HEK293 (cell line): ENCODE results near the gene ERBB2.

Experiments used
- CTCF ChIA-PET: fragments of 350-600 bp; formaldehyde crosslinking; extraction: SDS; loops from one replicate; lab custom pipeline; 2021; ENCODE audit warnings: antibody characterized with exemption; lab: Yijun Ruan, JAX
- POLR2A ChIA-PET: fragments of 300-600 bp; formaldehyde crosslinking; extraction: SDS; loops from one replicate; lab custom pipeline; 2020; ENCODE audit warnings: antibody characterized with exemption, inconsistent platforms; lab: Yijun Ruan, JAX
- H3K27ac ChIP-seq: fragments of 200-500 bp; sonication (Bioruptor generic); 2 replicates; pipeline ENCODE4 v1.5.1; 2014; ENCODE audit warnings: low read depth, low read length, control low read depth, inconsistent platforms; ENCODE audit errors: extremely low read depth
- H3K36me3 ChIP-seq, 2 experiments: fragments of 200-500 bp in 1 of 2; sonication (Bioruptor generic) in 1 of 2; 1 replicate in 1 of 2; 2 replicates in 1 of 2; pipeline ENCODE4 v1.5.1; 2014 to 2017; ENCODE audit warnings: inconsistent platforms in 2 of 2, low read length in 2 of 2; ENCODE audit not compliant: control insufficient read depth in 2 of 2, insufficient read depth in 1 of 2
- H3K4me1 ChIP-seq: fragments of 200-500 bp; sonication (Bioruptor generic); 2 replicates; pipeline ENCODE4 v1.5.1; 2014; ENCODE audit warnings: mild to moderate bottlenecking, low read length, inconsistent platforms; ENCODE audit not compliant: control insufficient read depth, insufficient read depth
- H3K4me3 ChIP-seq: 2 replicates; pipeline ENCODE4 v1.5.1; 2011; ENCODE audit warnings: low read depth, mild to moderate bottlenecking, control low read depth, low read length, moderate library complexity
- H3K9me3 ChIP-seq: fragments of 200-500 bp; sonication (Bioruptor generic); 2 replicates; pipeline ENCODE4 v1.5.1; 2014; ENCODE audit warnings: low read depth, low read length, inconsistent platforms; ENCODE audit not compliant: control insufficient read depth, insufficient read depth
- BCL11B ChIP-seq: fragments of 450-650 bp; formaldehyde crosslinking; IDR thresholded peaks from 2 replicates; pipeline ENCODE4 v1.5.1; 2016; ENCODE audit warnings: low read depth, missing biosample characterization, missing genetic modification characterization
- FEZF1 ChIP-seq: fragments of 450-650 bp; formaldehyde crosslinking; IDR thresholded peaks from 2 replicates; pipeline ENCODE4 v1.5.1; 2016; ENCODE audit warnings: missing biosample characterization, missing genetic modification characterization
- GLI2 ChIP-seq: fragments of 450-650 bp; formaldehyde crosslinking; IDR thresholded peaks from 2 replicates; pipeline ENCODE4; 2017; ENCODE audit warnings: missing biosample characterization, missing genetic modification characterization, low read depth, borderline replicate concordance
- GLIS2 ChIP-seq: fragments of 450-650 bp; formaldehyde crosslinking; IDR thresholded peaks from 2 replicates; pipeline ENCODE4 v1.5.1; 2016; ENCODE audit warnings: missing biosample characterization, missing genetic modification characterization
- PRDM6 ChIP-seq: fragments of 450-650 bp; formaldehyde crosslinking; IDR thresholded peaks from 2 replicates; pipeline ENCODE4 v1.5.1; 2017; ENCODE audit warnings: missing biosample characterization, missing genetic modification characterization
- RBAK ChIP-seq: fragments of 450-650 bp; formaldehyde crosslinking; IDR thresholded peaks from 2 replicates; pipeline ENCODE4 v1.5.1; 2016; ENCODE audit warnings: missing biosample characterization, missing genetic modification characterization
- SCRT1 ChIP-seq: fragments of 450-650 bp; formaldehyde crosslinking; IDR thresholded peaks from 2 replicates; pipeline ENCODE4 v1.5.1; 2016; ENCODE audit warnings: missing biosample characterization, missing genetic modification characterization, borderline replicate concordance
- ZBTB11 ChIP-seq: fragments of 450-650 bp; formaldehyde crosslinking; conservative IDR thresholded peaks from 2 replicates; pipeline ENCODE4 v1.5.1; 2016; ENCODE audit warnings: low read depth, missing biosample characterization, missing genetic modification characterization
- ZBTB17 ChIP-seq: fragments of 450-650 bp; formaldehyde crosslinking; IDR thresholded peaks from 2 replicates; pipeline ENCODE4 v1.5.1; 2016; ENCODE audit warnings: missing biosample characterization, missing genetic modification characterization
- ZFHX2 ChIP-seq: fragments of 450-650 bp; formaldehyde crosslinking; conservative IDR thresholded peaks from 2 replicates; pipeline ENCODE4 v1.5.1; 2016; ENCODE audit warnings: missing biosample characterization, missing genetic modification characterization
- ZNF114 ChIP-seq: fragments of 450-650 bp; formaldehyde crosslinking; IDR thresholded peaks from 2 replicates; pipeline ENCODE4 v1.5.0; 2017; ENCODE audit warnings: missing biosample characterization, missing genetic modification characterization
- ZNF121 ChIP-seq: fragments of 450-650 bp; formaldehyde crosslinking; IDR thresholded peaks from 2 replicates; pipeline ENCODE4 v1.5.1; 2016; ENCODE audit warnings: missing biosample characterization, missing genetic modification characterization
- ZNF146 ChIP-seq: fragments of 450-650 bp; formaldehyde crosslinking; IDR thresholded peaks from 2 replicates; pipeline ENCODE4 v1.5.1; 2016; ENCODE audit warnings: missing biosample characterization, missing genetic modification characterization
- ZNF16 ChIP-seq: fragments of 450-650 bp; formaldehyde crosslinking; IDR thresholded peaks from 2 replicates; pipeline ENCODE4 v1.5.1; 2016; ENCODE audit warnings: low read depth, missing biosample characterization, missing genetic modification characterization
- ZNF174 ChIP-seq: fragments of 450-650 bp; formaldehyde crosslinking; IDR thresholded peaks from 2 replicates; pipeline ENCODE4 v1.5.0; 2017; ENCODE audit warnings: missing biosample characterization, mild to moderate bottlenecking, missing genetic modification characterization
- ZNF184 ChIP-seq: fragments of 450-650 bp; IDR thresholded peaks from 2 replicates; pipeline ENCODE4 v1.5.1; 2018; ENCODE audit warnings: missing biosample characterization, mild to moderate bottlenecking, missing genetic modification characterization
- ZNF223 ChIP-seq: fragments of 450-650 bp; formaldehyde crosslinking; IDR thresholded peaks from 2 replicates; pipeline ENCODE4 v1.5.1; 2016; ENCODE audit warnings: missing biosample characterization, missing genetic modification characterization
- ZNF239 ChIP-seq: fragments of 450-650 bp; formaldehyde crosslinking; IDR thresholded peaks from 2 replicates; pipeline ENCODE4 v1.5.1; 2016; ENCODE audit warnings: missing biosample characterization, missing genetic modification characterization
- ZNF274 ChIP-seq, 2 experiments: fragments of 200-500 bp in 1 of 2; fragments of 450-650 bp in 1 of 2; sonication (Bioruptor generic) in 1 of 2; formaldehyde crosslinking in 1 of 2; IDR thresholded peaks; 2 replicates each; pipeline versions ENCODE4 v1.5.1 to v1.6.1; 2014 to 2016; ENCODE audit warnings: borderline replicate concordance in 1 of 2, inconsistent platforms in 1 of 2, low read length in 1 of 2, missing biosample characterization in 1 of 2, missing genetic modification characterization in 1 of 2
- ZNF324 ChIP-seq: fragments of 450-650 bp; formaldehyde crosslinking; IDR thresholded peaks from 2 replicates; pipeline ENCODE4 v1.5.1; 2016; ENCODE audit warnings: missing biosample characterization, missing genetic modification characterization
- ZNF362 ChIP-seq: fragments of 450-650 bp; formaldehyde crosslinking; IDR thresholded peaks from 2 replicates; pipeline ENCODE4 v1.5.1; 2016; ENCODE audit warnings: missing biosample characterization, missing genetic modification characterization
- ZNF37A ChIP-seq: fragments of 450-650 bp; IDR thresholded peaks from 2 replicates; pipeline ENCODE4 v1.5.1; 2018; ENCODE audit warnings: missing biosample characterization, missing genetic modification characterization
- ZNF391 ChIP-seq: fragments of 450-650 bp; formaldehyde crosslinking; IDR thresholded peaks from 2 replicates; pipeline ENCODE4 v1.5.1; 2016; ENCODE audit warnings: low read depth, missing biosample characterization, missing genetic modification characterization, borderline replicate concordance
- ZNF404 ChIP-seq: fragments of 450-650 bp; formaldehyde crosslinking; IDR thresholded peaks from 2 replicates; pipeline ENCODE4 v1.5.1; 2017; ENCODE audit warnings: missing biosample characterization, missing genetic modification characterization
- ZNF555 ChIP-seq: fragments of 450-650 bp; formaldehyde crosslinking; conservative IDR thresholded peaks from 2 replicates; pipeline ENCODE4 v1.5.1; 2017; ENCODE audit warnings: missing biosample characterization, mild to moderate bottlenecking, missing genetic modification characterization, inconsistent platforms
- ZNF600 ChIP-seq: fragments of 450-650 bp; formaldehyde crosslinking; IDR thresholded peaks from 2 replicates; pipeline ENCODE4 v1.5.1; 2016; ENCODE audit warnings: missing biosample characterization, missing genetic modification characterization
- ZNF621 ChIP-seq: fragments of 450-650 bp; formaldehyde crosslinking; IDR thresholded peaks from 2 replicates; pipeline ENCODE4 v1.5.1; 2017; ENCODE audit warnings: missing biosample characterization, missing genetic modification characterization
- ZNF654 ChIP-seq: fragments of 450-650 bp; formaldehyde crosslinking; IDR thresholded peaks from 2 replicates; pipeline ENCODE4 v1.5.1; 2016; ENCODE audit warnings: low read depth, missing biosample characterization, missing genetic modification characterization
- ZNF707 ChIP-seq: fragments of 450-650 bp; formaldehyde crosslinking; IDR thresholded peaks from 2 replicates; pipeline ENCODE4 v1.5.1; 2016; ENCODE audit warnings: missing biosample characterization, missing genetic modification characterization
- ZNF830 ChIP-seq: fragments of 450-650 bp; IDR thresholded peaks from 2 replicates; pipeline ENCODE4 v1.5.0; 2018; ENCODE audit warnings: missing biosample characterization, missing genetic modification characterization, low read depth, mild to moderate bottlenecking, moderate library complexity

ERBB2 gene

GRCh38 chr17:39658346-39658745 is 41.5 kb upstream of the ERBB2 start:
- Histone ChIP-seq H3K4me1 (peaks cover 3% of the 10 kb centered on the region; the same call in 1 of the 2 replicates), H3K4me3 (no peak overlapping the region), H3K36me3 (peaks cover 3 to 69% of the 10 kb centered on the region in 2 experiments; a peak in 2 of 3 replicates), H3K27ac (no peak overlapping the region), H3K9me3 (no peaks in the 10 kb centered on the region)
- POLR2A ChIA-PET, result no interaction called here
- TF ChIP-seq ZNF654 (tag by site-specific recombination) (no peak), ZNF404 (tag by site-specific recombination) (no peak), ZNF362 (tag by site-specific recombination) (no peak), ZNF707 (tag by site-specific recombination) (no peak), ZFHX2 (tag by site-specific recombination) (no peak), BCL11B (tag by site-specific recombination) (no peak), GLIS2 (tag by site-specific recombination) (no peak), PRDM6 (no peak), FEZF1 (tag by site-specific recombination) (no peak), GLI2 (no peak), ZBTB11 (tag by site-specific recombination) (no peak)
- CTCF ChIA-PET, result interaction anchor here (11.9 kb wide), 1 partner anchor 35 kb away, joined by 220 read pairs; the partner anchor contains the start of gene PPP1R1B

- POLR2A ChIA-PET, result no interaction called here
- H3K9me3 ChIP-seq, result no peaks in the 10 kb centered on the region
- no peak overlapping the region for H3K27ac ChIP-seq
- peaks cover 3 to 69% of the 10 kb centered on the region in 2 experiments; a peak in 2 of 3 replicates for H3K36me3 ChIP-seq
- TF ChIP-seq ZNF16 (tag by site-specific recombination) (no peak), ZNF121 (tag by site-specific recombination) (no peak), ZNF324 (tag by site-specific recombination) (no peak), ZNF114 (tag by site-specific recombination) (no peak), ZNF621 (tag by site-specific recombination) (no peak), ZNF274 (IDR thresholded peaks at IDR 0.05; ENCODE audit: low read length) (no peak), ZNF274 (tag by site-specific recombination; IDR thresholded peaks at IDR 0.05; ENCODE audit: borderline replicate concordance) (no peak), ZNF184 (tag by site-specific recombination) (no peak), ZNF146 (tag by site-specific recombination) (no peak), ZNF830 (tag by site-specific recombination) (no peak), ZBTB17 (tag by site-specific recombination) (no peak), ZNF37A (tag by site-specific recombination) (no peak), ZNF555 (no peak), ZNF174 (tag by site-specific recombination) (no peak), ZNF391 (tag by site-specific recombination) (no peak), ZNF362 (tag by site-specific recombination) (no peak), ZNF239 (tag by site-specific recombination) (no peak), ZNF223 (no peak), SCRT1 (tag by site-specific recombination) (no peak), ZNF600 (tag by site-specific recombination) (no peak), RBAK (tag by site-specific recombination) (no peak)
- no peak overlapping the region for H3K4me3 ChIP-seq
- peaks cover 6% of the 10 kb centered on the region; the same call in 1 of the 2 replicates for H3K4me1 ChIP-seq
- CTCF ChIA-PET, result interaction anchor here (11.9 kb wide), 1 partner anchor 35 kb away, joined by 220 read pairs; the partner anchor contains the start of gene PPP1R1B
Observed at GRCh38 chr17:39658760-39659159, 41.1 kb upstream of the ERBB2 start.
